COLO829 (cell line): ENCODE results near the gene SOS2.

Source experiments
- DNase-seq: peaks from one replicate; pipeline ENCODE4 v3.0.0; 2012; ENCODE audit warnings: low spot score

The SOS2 gene

GRCh38 chr14:50231475-50232275 lies at the start of gene SOS2:
TSS of gene SOS2 (minus strand) at chr14:50231578. CDS start at chr14:50231283, 295 bp downstream.
- DNase-seq: peak; percentile 73

- DNase-seq: no peak
Measured at GRCh38 chr14:50272498-50272897, 41.1 kb upstream of the SOS2 start.

GRCh38 chr14:50270932-50271331 lies 39.6 kb upstream of the SOS2 start:
- DNase-seq: no peak

- DNase-seq: no peak
Measured at GRCh38 chr14:50265029-50265428, 33.7 kb upstream of the SOS2 start.

- no peak for DNase-seq
Measured at GRCh38 chr14:50263321-50263720, 31.9 kb upstream of the SOS2 start.

- DNase-seq: no peak
Measured at GRCh38 chr14:50262865-50263264, 31.5 kb upstream of the SOS2 start.

GRCh38 chr14:50260511-50260910 lies 29.1 kb upstream of the SOS2 start:
- no peak for DNase-seq

- DNase-seq: no peak
Measured at GRCh38 chr14:50260072-50260471, 28.7 kb upstream of the SOS2 start.

GRCh38 chr14:50257732-50258131 lies 26.4 kb upstream of the SOS2 start:
- no peak for DNase-seq

- no peak for DNase-seq
Measured at GRCh38 chr14:50254248-50254647, 22.9 kb upstream of the SOS2 start.

GRCh38 chr14:50249136-50249775 lies 17.9 kb upstream of the SOS2 start:
- DNase-seq: no peak

- no peak for DNase-seq
Measured at GRCh38 chr14:50247245-50247644, 15.9 kb upstream of the SOS2 start.

- no peak for DNase-seq
Measured at GRCh38 chr14:50242566-50243310, 11.4 kb upstream of the SOS2 start.

GRCh38 chr14:50242096-50242495 lies 10.7 kb upstream of the SOS2 start:
- no peak for DNase-seq

- DNase-seq: no peak
Measured at GRCh38 chr14:50237427-50237826, 6.0 kb upstream of the SOS2 start.

GRCh38 chr14:50233951-50234250 lies 2.5 kb upstream of the SOS2 start:
- DNase-seq: no peak

- no peak for DNase-seq
Measured at GRCh38 chr14:50233166-50233950, 2.0 kb upstream of the SOS2 start.

GRCh38 chr14:50232276-50232642 lies 881 bp upstream of the SOS2 start:
- DNase-seq: peak; percentile 5

GRCh38 chr14:50230701-50231474 lies 490 bp downstream of the SOS2 start:
- no peak for DNase-seq

GRCh38 chr14:50230401-50230700 lies 1.0 kb downstream of the SOS2 start:
- no peak for DNase-seq

GRCh38 chr14:50229681-50230080 lies 1.7 kb downstream of the SOS2 start:
- no peak for DNase-seq

- no peak for DNase-seq
Measured at GRCh38 chr14:50228313-50228712, 3.1 kb downstream of the SOS2 start.
